CD4-positive, alpha-beta T cell treated with Interleukin-15 for 4 hours (primary cell): ENCODE data around the gene ARL6IP5.
A peak's percentile ranks its signal among the peaks of the same experiment; 100 is the strongest.

Source experiments
- DNase-seq: peaks from one replicate; pipeline ENCODE4 v3.0.0-alpha.2; 2020; ENCODE audit warnings: low spot score

ARL6IP5 gene

DNA sequence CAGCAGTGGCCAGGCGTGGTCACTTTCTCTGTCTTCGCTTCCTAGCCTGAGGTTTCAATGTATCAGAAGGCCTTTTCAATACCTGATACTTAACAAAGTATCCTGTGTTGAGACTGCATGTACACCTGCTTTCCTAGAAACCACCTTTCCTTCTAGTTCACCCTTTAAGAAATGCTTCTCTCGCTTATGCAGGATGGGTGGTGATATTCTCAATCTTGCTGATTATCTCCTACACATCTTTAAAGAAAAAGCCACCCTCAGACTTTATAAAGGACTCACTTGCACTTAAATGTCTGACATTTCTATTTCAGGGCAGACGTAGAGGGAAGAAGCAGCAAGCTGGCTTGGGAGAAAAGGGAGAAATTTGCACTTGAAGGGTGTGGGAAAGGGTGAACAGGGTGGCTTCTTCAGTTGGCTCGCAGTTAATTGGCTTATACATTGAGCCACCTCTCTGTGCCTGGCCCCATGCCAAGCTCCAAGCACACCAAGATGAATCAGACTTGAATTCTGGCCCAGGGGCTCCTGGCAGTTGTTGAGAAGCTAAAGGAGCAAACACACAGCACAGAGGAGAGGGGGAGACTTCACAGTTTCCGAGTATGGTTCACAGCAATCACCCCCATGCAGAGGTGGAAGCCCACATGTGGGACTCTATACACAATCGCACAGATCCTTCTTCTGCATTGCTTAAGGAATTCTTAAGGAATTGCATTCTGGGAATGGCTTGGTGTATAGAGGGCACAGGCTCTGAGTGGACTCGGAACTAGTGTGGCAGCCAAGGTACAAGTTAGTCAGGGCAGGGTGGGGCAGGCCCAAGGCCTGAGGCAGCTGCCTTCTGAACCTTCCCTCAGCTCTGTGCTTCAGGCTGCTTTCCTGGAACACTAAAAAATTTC is 1.3 kb downstream of the ARL6IP5 start:
- DNase-seq = peak; percentile 89

DNA sequence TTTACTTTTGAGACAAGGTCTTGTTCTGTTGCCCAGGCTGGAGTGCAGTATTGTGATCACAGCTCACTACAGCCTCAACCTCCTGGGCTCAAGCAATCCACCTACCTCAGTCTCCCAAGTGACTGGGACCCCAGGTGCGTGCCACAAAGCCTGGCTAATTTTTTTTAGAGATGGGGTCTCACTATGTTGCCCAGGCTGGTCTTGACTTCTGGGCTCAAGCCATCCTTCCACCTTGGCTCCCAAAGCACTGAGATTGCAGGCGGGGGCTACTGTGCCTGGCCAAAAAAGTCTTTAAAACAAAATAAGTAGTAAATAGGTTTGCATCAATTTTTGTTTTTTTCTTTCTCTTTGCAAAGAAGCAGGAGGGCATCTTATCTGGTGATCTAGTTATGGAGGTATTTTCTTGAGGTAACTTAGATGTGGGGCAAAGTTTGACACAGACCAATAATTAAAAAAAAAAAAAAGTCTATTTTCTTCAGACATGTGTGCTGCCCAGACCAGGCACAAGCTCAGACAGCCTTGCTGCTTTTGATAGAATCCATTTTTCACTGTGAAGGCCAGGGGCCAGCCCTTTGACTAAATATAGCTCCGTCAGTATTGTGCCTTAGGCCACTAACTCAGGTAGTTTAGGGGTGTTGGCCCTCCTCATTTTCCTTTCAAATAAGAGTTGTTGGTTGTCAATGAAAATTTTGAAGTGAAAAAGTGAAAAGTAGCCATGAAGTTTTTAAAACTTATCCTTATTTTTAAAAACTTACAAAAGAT is 2.5 kb downstream of the ARL6IP5 start:
- DNase-seq = no peak

DNA sequence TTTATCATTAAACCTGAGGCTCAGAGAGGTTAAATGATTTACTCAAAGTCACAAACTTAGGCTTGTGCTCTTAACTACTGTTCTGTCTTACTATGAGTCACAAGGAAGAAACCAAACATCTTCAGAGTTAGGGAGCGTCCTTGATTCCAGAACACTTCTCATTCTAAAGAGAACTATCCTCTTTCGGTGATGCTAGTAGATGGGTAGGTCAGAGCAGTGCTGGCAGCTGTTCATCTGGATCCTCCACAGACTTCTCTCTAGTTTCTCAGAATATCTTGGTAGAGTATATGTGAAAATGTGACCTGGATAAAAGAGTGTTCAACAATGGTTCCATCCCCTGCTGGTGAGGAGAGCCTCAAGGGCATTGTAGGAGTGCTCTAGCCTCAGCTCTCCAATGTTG is 3.3 kb downstream of the ARL6IP5 start:
- DNase-seq = no peak

DNA sequence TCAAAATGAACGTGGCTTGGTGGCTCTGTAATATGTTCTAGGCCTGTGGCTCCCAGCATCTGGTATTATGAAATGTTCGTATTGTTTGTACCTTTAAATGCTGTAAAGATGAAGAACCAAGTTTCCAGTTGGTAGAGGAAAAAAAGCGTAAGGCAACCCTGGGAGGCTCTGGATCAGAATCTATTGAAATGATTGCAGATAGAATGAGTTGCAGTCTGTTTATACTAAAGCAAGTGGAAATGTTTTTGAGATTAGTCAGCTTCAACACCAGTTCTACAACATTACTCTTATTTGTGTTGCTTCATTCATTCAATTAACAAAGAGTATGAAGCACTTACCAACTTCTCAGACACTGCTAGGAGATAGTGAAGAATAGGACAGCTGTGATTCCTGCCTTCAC is 5.3 kb downstream of the ARL6IP5 start:
- DNase-seq = no peak

DNA sequence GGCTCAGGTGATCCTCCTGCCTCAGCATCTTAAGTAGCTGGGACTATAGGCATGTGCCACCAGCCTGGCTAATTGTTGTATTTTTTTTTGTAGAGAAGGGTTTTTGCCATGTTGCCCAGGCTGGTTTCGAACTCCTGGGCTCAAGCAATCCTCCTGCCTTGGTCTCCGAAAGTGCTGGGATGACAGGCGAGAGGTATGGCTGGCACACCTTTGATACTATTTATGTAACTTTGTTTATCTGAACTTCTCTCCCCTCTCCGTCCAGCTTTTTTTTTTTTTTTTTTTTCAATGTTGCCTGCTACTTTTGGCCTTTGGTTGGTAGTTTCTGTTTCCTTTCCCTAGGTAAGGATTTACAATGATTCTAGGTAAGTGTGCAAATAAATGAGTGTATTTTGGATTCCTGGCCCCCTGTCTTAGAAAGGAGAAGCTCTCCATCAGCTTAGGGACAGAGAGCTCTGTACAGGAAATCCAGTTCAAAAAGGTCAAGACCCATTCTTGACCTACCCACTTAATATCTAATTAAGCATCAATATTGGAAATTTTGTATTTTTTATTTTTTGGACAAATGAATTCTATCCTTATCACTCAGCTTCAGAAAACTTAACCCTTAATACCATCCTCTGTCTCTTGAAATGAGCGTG is 6.8 kb downstream of the ARL6IP5 start:
- DNase-seq = no peak

DNA sequence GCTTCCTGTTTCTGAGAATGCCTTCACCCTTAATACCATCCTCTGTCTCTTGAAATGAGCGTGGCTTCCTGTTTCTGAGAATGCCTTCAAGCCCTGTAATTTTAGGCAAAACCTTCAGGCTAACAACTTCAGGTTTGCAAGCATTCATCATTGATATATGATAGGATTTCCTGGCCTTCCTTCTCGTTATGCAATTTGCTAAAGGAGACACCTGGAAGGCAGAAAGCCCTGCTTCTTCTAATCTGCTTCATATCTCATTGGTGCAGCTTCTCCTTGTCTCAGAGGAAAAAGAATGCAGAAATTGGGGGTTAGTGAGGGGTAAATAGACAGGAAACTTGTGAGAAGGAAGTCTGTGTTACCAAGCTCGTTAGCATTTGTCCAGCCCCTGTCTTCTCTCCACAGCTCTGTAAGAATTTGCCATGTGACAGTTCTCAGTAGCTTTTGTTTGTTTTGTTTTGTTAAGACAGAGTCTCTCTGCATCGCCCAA is 7.3 kb downstream of the ARL6IP5 start:
- peak; percentile 65 for DNase-seq

DNA sequence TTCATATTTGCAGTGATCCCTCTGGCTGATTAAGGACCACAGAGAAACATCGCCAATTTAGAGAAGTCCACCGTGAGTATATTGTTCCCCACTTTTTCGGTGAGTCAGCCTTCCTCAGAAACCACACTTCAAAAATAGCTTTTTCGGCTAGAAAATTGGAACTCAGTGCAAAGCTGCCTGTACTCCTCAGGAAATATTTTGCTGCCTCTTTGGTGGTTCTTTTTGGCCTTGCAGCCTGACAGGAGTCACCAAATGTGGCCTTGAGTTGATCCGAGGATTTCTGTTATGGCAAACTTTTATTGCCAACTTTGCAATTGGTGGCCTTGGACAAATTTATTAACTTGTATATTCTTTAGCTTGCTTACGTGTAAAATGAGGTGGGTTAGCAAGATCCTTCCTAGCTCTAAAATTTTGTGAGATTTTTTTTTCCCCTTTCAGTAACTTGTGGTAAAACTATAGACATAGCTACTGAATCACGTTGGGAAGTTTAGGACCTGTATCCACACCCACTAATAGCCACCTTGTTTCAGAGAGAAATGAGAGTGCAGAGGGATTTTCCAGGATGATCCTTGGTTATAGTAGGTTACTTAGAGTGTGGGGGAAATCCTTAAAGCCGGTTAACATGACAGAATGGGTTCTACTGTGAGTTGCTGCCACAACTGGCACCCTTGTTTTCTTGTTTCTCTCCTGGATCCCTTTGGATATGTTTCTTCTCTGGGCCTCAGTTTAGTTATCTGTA is 9.9 kb downstream of the ARL6IP5 start:
- DNase-seq = peak; percentile 42

DNA sequence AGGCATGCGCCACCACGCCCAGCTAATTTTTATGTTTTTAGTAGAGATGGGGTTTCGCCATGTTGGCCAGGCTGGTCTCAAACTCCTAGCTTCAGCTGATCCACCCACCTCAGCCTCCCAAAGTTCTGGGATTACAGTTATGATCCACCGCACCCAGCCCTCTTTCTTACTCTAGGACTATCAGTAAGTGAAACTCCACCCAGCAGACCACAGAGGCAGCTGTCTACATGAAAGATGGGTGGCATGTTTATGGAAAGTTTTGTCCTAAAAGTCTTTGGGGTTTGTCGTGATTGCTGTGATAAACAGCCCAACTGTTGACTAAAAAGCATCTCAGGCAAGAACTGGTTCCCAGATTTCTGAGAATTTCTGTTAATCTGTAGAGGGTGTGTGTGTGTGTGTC is 10.9 kb downstream of the ARL6IP5 start:
- peak; percentile 47 for DNase-seq

DNA sequence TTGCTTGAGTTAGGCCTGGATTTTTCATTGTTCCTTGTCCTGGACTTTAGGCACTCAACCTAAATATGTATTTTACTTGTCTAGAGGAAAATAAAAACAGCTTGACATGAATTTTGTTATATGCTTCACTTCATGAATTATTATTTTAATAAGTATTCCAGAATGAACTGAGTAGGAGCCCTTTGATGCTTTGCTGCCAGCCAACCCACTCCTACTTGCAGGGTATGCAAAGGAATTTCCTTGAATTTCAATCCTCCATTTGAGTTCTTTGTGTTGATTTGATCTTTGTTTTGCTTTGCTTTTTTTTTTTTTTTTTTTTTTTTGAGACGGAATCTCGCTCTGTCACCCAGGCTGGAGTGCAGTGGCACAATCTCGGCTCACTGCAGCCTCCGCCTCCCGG is 11.6 kb downstream of the ARL6IP5 start:
- no peak for DNase-seq

DNA sequence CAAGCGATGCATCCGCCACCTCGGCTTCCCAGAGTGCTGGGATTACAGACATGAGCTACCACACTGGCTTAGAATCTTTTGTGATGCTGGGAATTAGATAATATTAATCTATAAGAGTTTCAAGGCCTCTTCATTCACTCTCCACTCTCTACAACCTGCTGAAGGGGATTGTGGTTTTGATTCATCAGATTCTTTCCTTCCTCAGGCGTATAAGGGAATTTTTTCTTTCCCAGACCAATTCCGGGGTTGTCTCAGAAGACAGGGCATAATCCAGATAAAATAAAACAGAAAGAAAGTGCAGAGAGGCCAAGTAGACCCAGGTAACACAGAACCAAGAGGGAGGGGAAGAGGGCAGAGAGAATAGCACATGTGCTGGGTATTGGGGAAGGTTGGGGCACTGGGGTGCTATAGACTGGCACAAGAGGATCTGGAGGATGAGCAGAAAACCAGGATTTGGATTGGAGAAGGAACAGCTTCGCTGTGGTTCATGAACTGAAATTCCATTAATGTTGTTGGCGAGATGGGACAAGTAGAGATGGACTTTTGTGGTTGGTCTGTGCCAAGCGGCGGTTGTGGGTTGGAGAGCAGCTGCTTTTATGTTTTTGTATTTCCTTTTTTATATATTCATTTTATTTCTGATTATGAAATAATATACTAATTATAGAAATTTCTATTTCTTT is 12.8 kb downstream of the ARL6IP5 start:
- DNase-seq = no peak

DNA sequence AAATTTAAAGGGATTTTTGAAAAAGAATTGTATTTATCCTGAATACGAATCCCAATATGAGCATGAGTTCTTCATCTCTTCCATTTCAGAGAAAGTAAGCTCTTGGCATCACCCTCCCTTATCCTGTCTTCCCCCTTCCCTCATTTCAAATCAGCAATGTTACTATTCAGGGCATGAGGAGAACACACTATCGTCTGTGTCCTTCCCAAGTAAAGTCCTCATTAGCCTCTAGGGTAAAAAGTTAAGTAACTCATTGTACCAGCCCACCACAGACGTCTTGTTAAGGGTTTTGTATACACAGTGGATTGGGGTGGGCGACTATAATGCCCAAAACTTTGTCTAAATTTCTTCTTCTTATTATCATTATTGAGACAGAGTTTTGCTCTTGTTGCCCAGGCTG is 14.8 kb downstream of the ARL6IP5 start:
- no peak for DNase-seq

DNA sequence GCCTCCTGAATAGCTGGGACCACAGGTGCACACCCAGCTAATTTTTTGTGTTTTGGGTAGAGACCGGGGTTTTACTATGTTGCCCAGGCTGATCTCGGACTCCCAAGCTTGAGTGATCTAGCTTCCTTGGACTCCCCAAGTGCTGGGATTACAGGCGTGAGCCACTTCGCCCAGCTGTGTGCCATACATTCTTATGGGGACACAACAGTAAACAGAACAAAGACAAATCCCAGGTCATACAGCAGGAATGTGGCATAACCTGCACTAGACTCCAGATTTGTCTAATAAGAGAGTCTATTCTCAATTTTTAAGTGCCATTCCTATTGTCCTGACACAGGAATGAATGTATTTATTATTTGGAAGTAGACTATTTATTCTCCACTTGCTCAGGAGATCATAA is 17.6 kb downstream of the ARL6IP5 start:
- DNase-seq = no peak

DNA sequence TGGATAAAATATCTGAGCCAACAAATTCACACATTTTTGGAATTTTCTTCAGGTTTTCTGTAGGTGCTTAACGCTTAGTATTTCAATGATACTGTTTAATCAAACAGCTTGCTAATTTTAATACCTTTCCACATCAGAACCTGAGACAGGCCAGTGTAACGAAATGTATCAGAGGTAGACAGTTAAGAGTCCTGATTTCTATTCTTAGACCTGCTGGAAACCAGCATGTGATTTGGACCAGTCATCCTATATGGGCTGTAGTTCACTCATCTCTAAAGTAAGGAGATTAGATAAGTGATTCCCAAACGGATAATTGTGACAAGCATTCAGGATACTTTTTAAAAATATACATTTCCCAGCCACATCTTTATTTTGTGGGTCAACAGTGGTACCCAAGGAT is 18.4 kb downstream of the ARL6IP5 start:
- DNase-seq = no peak

DNA sequence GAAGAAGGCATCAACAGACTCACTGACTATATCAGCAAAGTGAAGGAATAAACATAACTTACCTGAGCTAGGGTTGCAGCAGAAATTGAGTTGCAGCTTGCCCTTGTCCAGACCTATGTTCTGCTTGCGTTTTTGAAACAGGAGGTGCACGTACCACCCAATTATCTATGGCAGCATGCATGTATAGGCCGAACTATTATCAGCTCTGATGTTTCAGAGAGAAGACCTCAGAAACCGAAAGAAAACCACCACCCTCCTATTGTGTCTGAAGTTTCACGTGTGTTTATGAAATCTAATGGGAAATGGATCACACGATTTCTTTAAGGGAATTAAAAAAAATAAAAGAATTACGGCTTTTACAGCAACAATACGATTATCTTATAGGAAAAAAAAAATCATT is 19.8 kb downstream of the ARL6IP5 start:
- DNase-seq = no peak

DNA sequence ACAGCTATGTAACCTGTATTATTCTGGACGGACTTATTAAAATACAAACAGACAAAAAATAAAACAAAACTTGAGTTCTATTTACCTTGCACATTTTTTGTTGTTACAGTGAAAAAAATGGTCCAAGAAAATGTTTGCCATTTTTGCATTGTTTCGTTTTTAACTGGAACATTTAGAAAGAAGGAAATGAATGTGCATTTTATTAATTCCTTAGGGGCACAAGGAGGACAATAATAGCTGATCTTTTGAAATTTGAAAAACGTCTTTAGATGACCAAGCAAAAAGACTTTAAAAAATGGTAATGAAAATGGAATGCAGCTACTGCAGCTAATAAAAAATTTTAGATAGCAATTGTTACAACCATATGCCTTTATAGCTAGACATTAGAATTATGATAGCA is 20.6 kb downstream of the ARL6IP5 start:
- no peak for DNase-seq

DNA sequence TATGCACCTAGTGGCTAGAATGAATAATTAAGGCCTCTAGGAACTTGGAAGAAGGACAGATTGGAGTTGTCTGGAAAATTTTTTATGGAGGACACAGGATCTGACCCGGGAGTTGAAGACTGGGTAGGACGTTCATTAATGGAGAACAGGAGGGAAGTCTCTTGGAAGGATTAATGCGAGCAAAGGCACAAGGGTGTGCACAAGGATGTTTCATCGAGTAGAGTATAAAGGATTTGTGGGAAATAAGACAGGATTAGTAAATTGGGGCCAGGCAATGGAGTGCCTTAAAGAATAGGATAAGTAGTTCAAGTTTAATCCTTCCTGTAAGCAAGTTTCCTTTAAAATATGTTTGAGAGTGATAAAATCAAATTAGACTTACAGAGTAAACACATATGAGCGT is 23.1 kb downstream of the ARL6IP5 start:
- DNase-seq = no peak

DNA sequence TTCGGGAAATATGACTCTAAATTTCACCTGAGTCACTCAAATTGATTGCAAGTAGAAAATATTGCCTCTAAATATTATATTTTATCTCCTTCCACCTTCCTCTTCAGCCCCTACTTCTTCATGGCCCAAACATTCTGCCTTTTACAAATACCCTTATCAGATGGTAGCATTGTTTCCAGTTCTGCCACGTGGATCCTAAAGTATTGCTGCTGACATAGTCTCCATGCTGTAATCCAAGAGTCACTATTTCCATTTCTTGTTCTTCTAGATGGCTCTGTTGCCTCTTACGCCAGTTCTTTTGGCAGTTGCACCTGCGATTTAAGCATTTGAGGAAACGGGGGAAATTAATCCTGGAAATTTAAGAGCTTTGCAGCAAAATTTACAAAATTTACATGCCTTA is 24.1 kb downstream of the ARL6IP5 start:
- DNase-seq = no peak

DNA sequence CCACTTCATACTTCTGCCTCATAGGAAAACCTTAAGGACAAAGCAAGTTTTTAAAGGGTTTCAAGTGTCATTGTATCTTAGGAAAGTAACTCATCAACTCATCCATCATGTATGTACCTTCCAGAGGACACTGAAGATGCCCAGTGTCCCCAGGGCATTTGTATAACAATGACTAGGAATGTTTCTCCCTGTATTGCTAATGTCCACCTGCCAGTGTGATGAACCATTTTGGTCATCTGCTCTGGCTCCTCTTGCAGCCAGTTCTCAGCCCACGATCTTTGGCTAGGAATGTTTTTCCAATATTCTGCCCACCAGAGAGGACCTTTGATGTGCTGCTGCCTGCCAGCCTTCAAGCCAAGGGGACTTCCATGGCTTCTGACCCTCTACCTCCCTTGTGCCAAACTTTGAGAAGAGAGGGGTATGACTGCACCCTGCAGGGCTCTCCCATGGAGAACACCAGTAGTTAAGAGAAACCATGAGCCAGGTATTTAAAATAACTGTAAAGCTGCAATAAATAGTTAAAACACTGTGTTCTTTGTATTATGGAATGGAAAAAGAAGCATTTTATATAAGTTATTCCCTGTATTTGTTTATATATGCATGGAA is 26.3 kb downstream of the ARL6IP5 start:
- DNase-seq = no peak

DNA sequence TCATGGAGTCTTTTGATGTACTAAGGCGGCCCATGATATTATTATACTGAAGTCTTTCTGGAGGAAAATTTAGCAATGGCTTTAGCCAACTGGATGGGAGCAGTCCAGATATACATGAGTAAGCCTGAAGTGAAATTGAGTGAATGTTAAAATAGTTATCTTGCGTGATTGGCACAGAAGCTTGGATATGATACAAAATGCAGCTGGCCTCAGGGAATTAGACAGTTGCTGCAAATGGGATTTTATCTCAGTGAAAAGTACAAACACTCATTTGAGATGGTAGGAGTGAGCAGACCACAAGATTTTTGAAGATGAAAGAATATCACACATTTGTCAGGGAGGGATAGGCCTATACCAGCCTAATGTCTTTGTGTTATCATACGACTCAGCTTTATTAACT is 28.8 kb downstream of the ARL6IP5 start:
- no peak for DNase-seq

DNA sequence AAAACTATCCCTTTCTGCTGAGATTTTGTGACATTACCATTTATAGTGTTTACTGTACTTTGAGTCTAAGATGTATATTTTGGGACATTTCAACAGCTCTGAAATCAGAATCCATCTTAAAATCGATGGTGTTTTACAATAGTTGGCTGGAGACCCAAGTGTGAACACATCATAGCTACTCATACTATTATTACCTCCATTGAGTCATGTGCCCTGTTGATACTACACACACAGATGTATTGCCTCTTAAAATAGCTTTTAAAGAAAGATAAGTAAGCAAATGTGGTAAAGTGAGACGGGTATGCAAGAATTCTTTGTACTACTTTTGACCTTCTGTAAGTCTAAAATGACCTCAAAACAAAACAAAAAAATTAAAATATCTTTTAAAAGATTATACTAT is 31.0 kb downstream of the ARL6IP5 start:
- DNase-seq = no peak

DNA sequence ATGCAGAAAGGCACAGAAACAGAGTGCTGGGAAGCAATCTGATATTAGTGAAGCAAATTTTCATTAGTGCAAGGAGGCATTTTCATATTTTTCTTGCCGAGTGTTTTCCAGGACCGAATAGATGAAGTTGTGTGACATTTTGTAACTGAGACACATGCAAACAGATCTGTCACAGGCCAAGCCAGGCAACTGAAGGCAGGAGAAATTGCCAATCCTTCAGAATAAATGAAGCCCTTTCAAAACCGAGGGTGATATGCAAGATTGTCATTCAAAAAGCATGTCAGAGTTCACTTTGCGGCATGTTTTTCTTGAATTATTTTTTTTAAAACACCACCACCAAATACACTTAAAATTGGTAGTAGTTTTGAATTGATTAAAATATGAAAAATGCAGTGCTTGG is 31.4 kb downstream of the ARL6IP5 start:
- no peak for DNase-seq
